ENCODE results near the gene SPTAN1. TPM values are rescaled to one million over a fixed set of nuclear protein-coding genes. Genes with fewer than 3 reads are reported as not detected.

SPTAN1 gene
- polyA plus RNA-seq, 2 of the 4 experiments (the other 2 are of a cell fraction), result 104 to 122 TPM

- CTCF ChIA-PET, result interaction anchor here (0.7 to 1.0 kb wide), 2 partner anchors 10 to 28 kb away, joined by 3 read pairs; no protein-coding TSS in a partner anchor
- FAIRE-seq, result no peak
Observed at GRCh38 chr9:128593856-128594255, 41.5 kb downstream of the SPTAN1 start.

DNA sequence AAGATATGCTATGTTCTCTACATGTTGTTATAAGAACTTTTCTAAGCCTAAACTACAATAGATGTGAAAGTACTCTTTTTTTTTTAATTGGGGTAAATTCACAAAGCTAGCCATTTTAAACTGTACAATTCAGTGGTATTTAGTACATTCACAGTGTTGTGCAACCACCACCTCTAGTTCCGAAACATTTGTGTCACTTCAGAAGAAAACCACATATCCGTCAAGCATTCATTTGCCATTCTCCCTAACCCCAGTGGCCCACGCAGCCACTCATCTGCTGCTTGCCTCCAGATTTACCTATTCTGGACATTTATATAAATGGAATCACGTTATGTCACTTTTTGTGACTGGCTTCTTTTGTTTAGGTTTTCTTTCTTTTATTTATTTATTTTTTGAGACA is 43.1 kb downstream of the SPTAN1 start:
- H3K9me3 ChIP-seq, result no peaks in the 10 kb centered on the region
- no peak overlapping the region for H3K27ac ChIP-seq
- no peak overlapping the region for H3K4me3 ChIP-seq
- CTCF ChIA-PET, result interaction anchor here (1.4 to 1.8 kb wide), 2 partner anchors 16 to 75 kb away, joined by 3 to 4 read pairs; no protein-coding TSS in a partner anchor
- 95% methylated on average over 4 of the region's 4 CpGs for WGBS (ENCODE audit: missing lambda C conversion rate)
- no peak for TF ChIP-seq RCOR1 (IDR thresholded peaks at IDR 0.05; ENCODE audit: low read depth, low read length)
- TF ChIP-seq MAX (IDR thresholded peaks at IDR 0.05), result no peak
- no peak for TF ChIP-seq CBX2 (IDR thresholded peaks at IDR 0.05; ENCODE audit: borderline replicate concordance, low read depth)
- TF ChIP-seq POLR2A (IDR thresholded peaks at IDR 0.05; ENCODE audit: low read length), result no peak
- TF ChIP-seq MAFK (IDR thresholded peaks at IDR 0.05; ENCODE audit: partially characterized antibody), result no peak
- no peak for TF ChIP-seq ELK1 (IDR thresholded peaks at IDR 0.05; ENCODE audit: low read depth, low read length)
- TF ChIP-seq RAD21 (conservative IDR thresholded peaks at IDR 0.05 in 1 of 2, IDR thresholded peaks at IDR 0.05 in 1 of 2), result no peak
- no peak for TF ChIP-seq EHMT2 (IDR thresholded peaks at IDR 0.05; ENCODE audit: low read depth)
- TF ChIP-seq CHD4 (IDR thresholded peaks at IDR 0.05; ENCODE audit: borderline replicate concordance), result no peak
- TF ChIP-seq EHF (CRISPR knock-in tag; IDR thresholded peaks at IDR 0.05), result no peak
- TF ChIP-seq JUN (IDR thresholded peaks at IDR 0.05), result no peak
- TF ChIP-seq SMC3 (IDR thresholded peaks at IDR 0.05), result no peak
- TF ChIP-seq KDM1A (IDR thresholded peaks at IDR 0.05; ENCODE audit: low read depth), result no peak
- TF ChIP-seq, protein P1, sequence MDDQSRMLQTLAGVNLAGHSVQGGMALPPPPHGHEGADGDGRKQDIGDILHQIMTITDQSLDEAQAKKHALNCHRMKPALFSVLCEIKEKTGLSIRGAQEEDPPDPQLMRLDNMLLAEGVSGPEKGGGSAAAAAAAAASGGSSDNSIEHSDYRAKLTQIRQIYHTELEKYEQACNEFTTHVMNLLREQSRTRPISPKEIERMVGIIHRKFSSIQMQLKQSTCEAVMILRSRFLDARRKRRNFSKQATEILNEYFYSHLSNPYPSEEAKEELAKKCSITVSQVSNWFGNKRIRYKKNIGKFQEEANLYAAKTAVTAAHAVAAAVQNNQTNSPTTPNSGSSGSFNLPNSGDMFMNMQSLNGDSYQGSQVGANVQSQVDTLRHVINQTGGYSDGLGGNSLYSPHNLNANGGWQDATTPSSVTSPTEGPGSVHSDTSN (IDR thresholded peaks at IDR 0.05), result no peak
- TF ChIP-seq, protein P2, sequence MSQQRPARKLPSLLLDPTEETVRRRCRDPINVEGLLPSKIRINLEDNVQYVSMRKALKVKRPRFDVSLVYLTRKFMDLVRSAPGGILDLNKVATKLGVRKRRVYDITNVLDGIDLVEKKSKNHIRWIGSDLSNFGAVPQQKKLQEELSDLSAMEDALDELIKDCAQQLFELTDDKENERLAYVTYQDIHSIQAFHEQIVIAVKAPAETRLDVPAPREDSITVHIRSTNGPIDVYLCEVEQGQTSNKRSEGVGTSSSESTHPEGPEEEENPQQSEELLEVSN (IDR thresholded peaks at IDR 0.05; ENCODE audit: borderline replicate concordance, low read depth), result no peak
- no peak for TF ChIP-seq TP53 (CRISPR knock-in tag; IDR thresholded peaks at IDR 0.05)
- ATAC-seq, result no peak
- no peak overlapping the region for H3K4me2 ChIP-seq
- H3K4me1 ChIP-seq, result no peaks in the 10 kb centered on the region
- FAIRE-seq, result no peak
- POLR2A ChIA-PET, result no interaction called here
- DNase-seq (ENCODE audit: low read depth in 1 of 2, low spot score in 1 of 2), result no peak

More at GRCh38 chr9:128593856-128594255, 41.5 kb downstream of the SPTAN1 start:
- H3K9me3 ChIP-seq, result no peaks in the 10 kb centered on the region
- WGBS (ENCODE audit: missing lambda C conversion rate), result 96% methylated on average over 9 of the region's 9 CpGs
- DNase-seq (ENCODE audit: low read depth in 1 of 2, low spot score in 1 of 2) (no peak), ATAC-seq (no peak; a peak in 1 of 6 replicates)
- no peak overlapping the region for H3K27ac ChIP-seq
- TF ChIP-seq TP53 (CRISPR knock-in tag; IDR thresholded peaks at IDR 0.05) (no peak), RFX5 (IDR thresholded peaks at IDR 0.05) (no peak), CBX2 (IDR thresholded peaks at IDR 0.05; ENCODE audit: borderline replicate concordance, low read depth) (no peak)
- H3K4me3 ChIP-seq, result no peak overlapping the region
- no peak overlapping the region for H3K4me2 ChIP-seq
- POLR2A ChIA-PET, result interaction anchor here (0.7 kb wide), 1 partner anchor 95 kb away, joined by 4 read pairs; no protein-coding TSS in a partner anchor
- no peaks in the 10 kb centered on the region for H3K4me1 ChIP-seq

DNA sequence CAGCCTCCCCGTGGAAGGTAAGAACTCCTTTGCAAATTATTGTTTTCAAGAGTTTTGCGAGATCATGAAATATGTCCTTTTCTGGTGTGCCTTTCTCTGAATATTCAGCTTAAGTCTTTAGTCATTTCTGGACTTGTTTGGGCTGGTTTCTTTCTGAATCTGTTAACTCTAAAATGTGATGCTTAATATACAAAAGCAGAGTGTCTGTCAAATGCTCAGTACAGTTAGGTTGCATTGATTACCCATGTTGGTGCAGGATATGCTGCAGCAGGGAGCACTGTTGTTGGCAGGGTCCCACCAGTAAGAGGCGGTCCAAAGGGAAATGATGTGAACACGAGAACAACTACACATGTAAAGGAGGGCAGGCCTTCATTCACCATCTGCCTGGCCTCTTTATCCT is 47.7 kb downstream of the SPTAN1 start:
- FAIRE-seq (no peak), DNase-seq (ENCODE audit: low read depth in 1 of 2, low spot score in 1 of 2) (no peak), ATAC-seq (no peak; a peak in 1 of 6 replicates)
- Histone ChIP-seq H3K4me3 (no peak overlapping the region), H3K4me2 (no peak overlapping the region), H3K4me1 (no peaks in the 10 kb centered on the region), H3K27ac (no peak overlapping the region), H3K9me3 (no peaks in the 10 kb centered on the region)
- TF ChIP-seq, protein P1 (IDR thresholded peaks at IDR 0.05), result no peak
- TF ChIP-seq, protein P3, sequence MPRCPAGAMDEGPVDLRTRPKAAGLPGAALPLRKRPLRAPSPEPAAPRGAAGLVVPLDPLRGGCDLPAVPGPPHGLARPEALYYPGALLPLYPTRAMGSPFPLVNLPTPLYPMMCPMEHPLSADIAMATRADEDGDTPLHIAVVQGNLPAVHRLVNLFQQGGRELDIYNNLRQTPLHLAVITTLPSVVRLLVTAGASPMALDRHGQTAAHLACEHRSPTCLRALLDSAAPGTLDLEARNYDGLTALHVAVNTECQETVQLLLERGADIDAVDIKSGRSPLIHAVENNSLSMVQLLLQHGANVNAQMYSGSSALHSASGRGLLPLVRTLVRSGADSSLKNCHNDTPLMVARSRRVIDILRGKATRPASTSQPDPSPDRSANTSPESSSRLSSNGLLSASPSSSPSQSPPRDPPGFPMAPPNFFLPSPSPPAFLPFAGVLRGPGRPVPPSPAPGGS (IDR thresholded peaks at IDR 0.05), result no peak
- TF ChIP-seq TP53 (CRISPR knock-in tag; IDR thresholded peaks at IDR 0.05), result no peak
- TF ChIP-seq MAX (IDR thresholded peaks at IDR 0.05), result no peak
- TF ChIP-seq RCOR1 (IDR thresholded peaks at IDR 0.05; ENCODE audit: low read depth, low read length), result no peak
- POLR2A ChIA-PET, result interaction anchor here (0.7 kb wide), 1 partner anchor 16 kb away, joined by 5 read pairs; no protein-coding TSS in a partner anchor
- WGBS (ENCODE audit: missing lambda C conversion rate), result 86% methylated on average over 4 of the region's 4 CpGs
- CTCF ChIA-PET, result interaction anchor here (0.6 to 1.9 kb wide), 2 partner anchors 35 to 204 kb away, joined by 3 to 5 read pairs; no protein-coding TSS in a partner anchor

Measured in A549 (cell line).